ENCODE results near the gene GSTM5. TPM values are rescaled to one million over a fixed set of nuclear protein-coding genes. Genes with fewer than 3 reads are reported as not detected.
"Not testable (repeated sequence)": the region's sequence is repeated elsewhere in the genome, so short reads cannot be mapped to it uniquely, and the experiment has no call there.

GSTM5 gene
- total RNA-seq, 1 experiment from 2014 or later = not detected

DNA sequence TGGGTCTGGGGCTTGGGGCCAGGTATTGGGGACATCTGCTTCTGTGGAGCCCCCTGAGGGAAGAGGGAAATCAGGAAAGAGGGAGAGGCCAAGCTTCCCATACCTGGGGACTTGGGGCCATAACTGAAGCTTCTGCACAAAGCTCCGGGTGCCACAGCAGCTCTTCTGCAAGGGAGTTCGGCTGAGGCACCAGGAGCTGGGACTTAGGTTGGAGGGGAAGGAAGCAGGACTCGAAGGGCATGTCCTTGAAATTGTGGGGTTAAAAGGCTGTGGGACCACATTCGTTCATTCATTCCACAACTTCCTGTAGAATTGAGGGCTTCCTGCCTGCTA lies 53.4 kb downstream of the GSTM5 start:
- no TSS peak for BruUV-seq (replicated peaks)
- H3K4me3 Mint-ChIP-seq (ENCODE audit: low read depth, unreplicated experiment) = no peak overlapping the region
- TF ChIP-seq, protein P1, sequence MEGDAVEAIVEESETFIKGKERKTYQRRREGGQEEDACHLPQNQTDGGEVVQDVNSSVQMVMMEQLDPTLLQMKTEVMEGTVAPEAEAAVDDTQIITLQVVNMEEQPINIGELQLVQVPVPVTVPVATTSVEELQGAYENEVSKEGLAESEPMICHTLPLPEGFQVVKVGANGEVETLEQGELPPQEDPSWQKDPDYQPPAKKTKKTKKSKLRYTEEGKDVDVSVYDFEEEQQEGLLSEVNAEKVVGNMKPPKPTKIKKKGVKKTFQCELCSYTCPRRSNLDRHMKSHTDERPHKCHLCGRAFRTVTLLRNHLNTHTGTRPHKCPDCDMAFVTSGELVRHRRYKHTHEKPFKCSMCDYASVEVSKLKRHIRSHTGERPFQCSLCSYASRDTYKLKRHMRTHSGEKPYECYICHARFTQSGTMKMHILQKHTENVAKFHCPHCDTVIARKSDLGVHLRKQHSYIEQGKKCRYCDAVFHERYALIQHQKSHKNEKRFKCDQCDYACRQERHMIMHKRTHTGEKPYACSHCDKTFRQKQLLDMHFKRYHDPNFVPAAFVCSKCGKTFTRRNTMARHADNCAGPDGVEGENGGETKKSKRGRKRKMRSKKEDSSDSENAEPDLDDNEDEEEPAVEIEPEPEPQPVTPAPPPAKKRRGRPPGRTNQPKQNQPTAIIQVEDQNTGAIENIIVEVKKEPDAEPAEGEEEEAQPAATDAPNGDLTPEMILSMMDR (IDR thresholded peaks at IDR 0.05; ENCODE audit: unreplicated experiment) = no peak
- no peak overlapping the region for H3K27ac Mint-ChIP-seq (ENCODE audit: unreplicated experiment)
- no peaks in the 10 kb centered on the region for H3K27me3 Mint-ChIP-seq (ENCODE audit: unreplicated experiment)
- peaks cover 17% of the 10 kb centered on the region for H3K36me3 Mint-ChIP-seq (ENCODE audit: insufficient read depth, unreplicated experiment)
- CTCF ChIA-PET = no interaction called here
- no peaks in the 10 kb centered on the region for H3K9me3 Mint-ChIP-seq (ENCODE audit: low read depth, unreplicated experiment)
- peaks cover 20% of the 10 kb centered on the region for H3K4me1 Mint-ChIP-seq (ENCODE audit: low read depth, unreplicated experiment)
- intact Hi-C loops (cut with micrococcal nuclease; ENCODE audit: unreplicated experiment) = no loop called here
- DNase-seq = no peak

DNA sequence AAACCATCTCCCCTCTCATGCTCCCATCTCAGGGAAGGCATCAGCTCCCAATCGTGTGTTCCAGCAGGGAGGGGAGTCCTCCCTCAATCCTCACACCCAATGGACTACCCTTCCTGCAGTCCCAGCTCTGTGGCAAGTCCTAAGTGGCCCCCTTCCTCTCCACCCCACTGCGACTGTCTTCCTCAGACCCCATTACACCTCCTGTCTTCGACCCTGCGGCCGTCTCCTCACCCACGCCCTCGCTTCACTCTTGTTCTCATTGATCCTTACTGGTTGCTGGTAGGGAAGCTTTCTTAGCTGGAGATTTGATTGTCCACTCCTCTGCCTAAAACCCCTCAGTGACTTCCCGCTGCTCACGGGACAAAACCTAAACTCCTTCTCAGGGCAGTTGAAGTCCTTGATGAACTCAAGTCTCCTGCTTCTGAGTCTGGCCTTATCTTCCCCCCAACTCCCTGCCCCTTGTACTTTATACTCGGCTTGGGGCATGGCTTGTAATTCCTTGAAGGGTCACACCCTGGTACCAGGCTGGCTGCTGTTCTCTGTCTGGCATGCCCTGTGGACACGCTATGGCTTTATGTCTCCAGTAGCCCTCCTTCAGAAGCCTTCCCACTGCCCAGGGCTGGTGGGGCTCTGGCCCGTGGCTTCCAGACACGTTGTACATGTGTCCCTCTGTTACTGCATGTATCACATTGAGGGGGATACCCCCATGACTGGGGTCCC lies 54.0 kb downstream of the GSTM5 start:
- CTCF ChIA-PET = no interaction called here

DNA sequence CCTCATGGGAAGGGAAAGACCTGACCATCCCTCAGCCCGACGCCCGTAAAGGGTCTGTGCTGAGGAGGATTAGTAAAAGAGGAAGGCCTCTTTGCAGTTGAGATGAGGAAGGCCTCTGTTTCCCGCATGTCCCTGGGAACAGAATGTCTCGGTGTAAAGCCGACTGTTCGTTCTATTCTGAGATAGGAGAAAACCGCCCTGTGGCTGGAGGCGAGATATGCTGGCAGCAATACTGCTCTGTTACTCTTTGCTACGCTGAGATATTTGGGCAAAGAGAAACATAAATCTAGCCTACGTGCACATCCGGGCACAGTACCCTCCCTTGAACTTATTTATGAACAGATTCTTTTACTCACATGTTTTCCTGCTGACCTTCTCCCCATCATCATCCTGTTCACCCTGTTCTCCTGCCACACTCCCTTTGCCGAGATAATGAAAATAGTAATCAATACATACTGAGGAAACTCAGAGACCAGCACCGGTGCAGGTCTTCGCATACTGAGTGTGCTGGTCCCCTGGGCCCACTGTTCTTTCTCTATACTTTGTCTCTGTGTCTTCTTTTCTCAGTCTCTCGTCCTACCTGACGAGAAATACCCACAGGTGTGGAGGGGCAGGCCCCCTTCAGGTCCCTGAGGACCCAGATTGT lies 55.1 kb downstream of the GSTM5 start:
- BruUV-seq (replicated peaks); intact Hi-C loops (cut with micrococcal nuclease; ENCODE audit: unreplicated experiment); DNase-seq; H3K9me3 Mint-ChIP-seq (ENCODE audit: low read depth, unreplicated experiment); H3K27me3 Mint-ChIP-seq (ENCODE audit: unreplicated experiment); CTCF ChIA-PET; H3K4me3 Mint-ChIP-seq (ENCODE audit: low read depth, unreplicated experiment); H3K27ac Mint-ChIP-seq (ENCODE audit: unreplicated experiment): not testable (repeated sequence)
- peaks cover 19% of the 10 kb centered on the region for H3K4me1 Mint-ChIP-seq (ENCODE audit: low read depth, unreplicated experiment)
- H3K36me3 Mint-ChIP-seq (ENCODE audit: insufficient read depth, unreplicated experiment) = peaks cover 17% of the 10 kb centered on the region

More for the DNA sequence above, 54.0 kb downstream of the GSTM5 start:
- no peak overlapping the region for H3K4me3 Mint-ChIP-seq (ENCODE audit: low read depth, unreplicated experiment)
- intact Hi-C loops (cut with micrococcal nuclease; ENCODE audit: unreplicated experiment) = no loop called here
- peaks cover 20% of the 10 kb centered on the region for H3K4me1 Mint-ChIP-seq (ENCODE audit: low read depth, unreplicated experiment)
- DNase-seq = no peak
- H3K27ac Mint-ChIP-seq (ENCODE audit: unreplicated experiment) = no peak overlapping the region
- BruUV-seq (replicated peaks) = no TSS peak
- H3K9me3 Mint-ChIP-seq (ENCODE audit: low read depth, unreplicated experiment) = no peaks in the 10 kb centered on the region
- H3K36me3 Mint-ChIP-seq (ENCODE audit: insufficient read depth, unreplicated experiment) = peaks cover 17% of the 10 kb centered on the region
- TF ChIP-seq, protein P1 (IDR thresholded peaks at IDR 0.05; ENCODE audit: unreplicated experiment) = no peak
- H3K27me3 Mint-ChIP-seq (ENCODE audit: unreplicated experiment) = no peaks in the 10 kb centered on the region

Other genes with a start within 250 kb of the GSTM5 start
- 0.20 TPM in 1 of 2 replicates, not detected in the other for gene SYPL2, start 245.7 kb upstream of the GSTM5 start, total RNA-seq (2022)
- 4.3 and 4.5 TPM in 2 replicates for gene ATXN7L2, start 228.3 kb upstream of the GSTM5 start, total RNA-seq (2022)
- gene CYB561D1, start 218.2 kb upstream of the GSTM5 start, total RNA-seq (2022) = 9.0 and 9.6 TPM in 2 replicates
- gene AMIGO1, start 202.5 kb upstream of the GSTM5 start, total RNA-seq (2022) = 1.3 and 1.5 TPM in 2 replicates
- not detected in 2 replicates for gene GPR61, start 172.4 kb upstream of the GSTM5 start, total RNA-seq (2022)
- 6.3 and 6.5 TPM in 2 replicates for gene GNAI3, start 163.6 kb upstream of the GSTM5 start, total RNA-seq (2022)
- gene GNAT2, start 92.6 kb upstream of the GSTM5 start, total RNA-seq (2022) = not detected in 2 replicates
- gene AMPD2, start 92.4 kb upstream of the GSTM5 start, total RNA-seq (2022) = 34.0 and 54.6 TPM in 2 replicates
- 12.6 and 13.6 TPM in 2 replicates for gene GSTM4, start 56.2 kb upstream of the GSTM5 start, total RNA-seq (2022)
- 2.5 and 3.2 TPM in 2 replicates for gene GSTM2, start 44.2 kb upstream of the GSTM5 start, total RNA-seq (2022)
- gene GSTM1, start 24.4 kb upstream of the GSTM5 start, total RNA-seq (2022) = 15.4 TPM in 2 replicates
- 67.9 and 73.7 TPM in 2 replicates for gene GSTM3, start 28.8 kb downstream of the GSTM5 start, total RNA-seq (2022)
- 46.6 and 68.6 TPM in 2 replicates for gene EPS8L3, start 51.7 kb downstream of the GSTM5 start, total RNA-seq (2022)
- gene CSF1, start 198.6 kb downstream of the GSTM5 start, total RNA-seq (2022) = 10.8 and 11.1 TPM in 2 replicates

Data from Calu3 (cell line).